Stimulated activated CD4-positive, alpha-beta T cell treated with anti-CD3 and anti-CD28 coated beads, TNF-alpha, amount 100 ng/mL, for 4 hours (primary cell): ENCODE results near the gene SVOP.
"Not testable (repeated sequence)": the region's sequence is repeated elsewhere in the genome, so short reads cannot be mapped to it uniquely, and the experiment has no call there.

ENCODE experiments used
- DNase-seq, 3 experiments: peaks; one replicate each; pipeline ENCODE4 v3.0.0-alpha.2; 2020; ENCODE audit warnings: low read depth in 3 of 3

SVOP gene

GRCh38 chr12:109020796-109021380 lies at the start of gene SVOP:
Gene SVOP (minus strand): TSS chr12:109021068. CDS start chr12:109020868, 200 bp downstream.
- peak in 1 of 3 experiments; percentile 20 for DNase-seq

GRCh38 chr12:109069307-109070271 lies 48.7 kb upstream of the SVOP start:
- DNase-seq, result no peak

- DNase-seq, result no peak
These were observed 45.0 kb upstream of the SVOP start for GRCh38 chr12:109065853-109066193.

- no peak for DNase-seq
These were observed 44.4 kb upstream of the SVOP start for GRCh38 chr12:109065154-109065852.

- no peak for DNase-seq
These were observed 43.3 kb upstream of the SVOP start for GRCh38 chr12:109064143-109064542.

GRCh38 chr12:109058773-109059172 lies 37.9 kb upstream of the SVOP start:
- no peak for DNase-seq

- DNase-seq, result no peak
These were observed 36.5 kb upstream of the SVOP start for GRCh38 chr12:109057376-109057775.

GRCh38 chr12:109056891-109057290 lies 36.0 kb upstream of the SVOP start:
- no peak for DNase-seq

- no peak for DNase-seq
These were observed 33.7 kb upstream of the SVOP start for GRCh38 chr12:109054520-109054919.

GRCh38 chr12:109054124-109054513 lies 33.3 kb upstream of the SVOP start:
- not testable (repeated sequence) for DNase-seq

GRCh38 chr12:109053382-109054123 lies 32.7 kb upstream of the SVOP start:
- peak; percentile 2 to 11 (median 10) for DNase-seq

- peak; percentile 65 to 70 (median 68) for DNase-seq
These were observed 31.8 kb upstream of the SVOP start, which contains the start of gene USP30 for GRCh38 chr12:109052414-109053323. Gene USP30 (plus strand): TSS chr12:109052576. CDS start chr12:109052679, 103 bp downstream.

GRCh38 chr12:109052097-109052413 lies 31.2 kb upstream of the SVOP start:
- DNase-seq, result no peak

GRCh38 chr12:109049794-109050193 lies 28.9 kb upstream of the SVOP start:
- DNase-seq, result not testable (repeated sequence)

GRCh38 chr12:109048706-109049105 lies 27.8 kb upstream of the SVOP start:
- DNase-seq, result not testable (repeated sequence)

GRCh38 chr12:109047081-109047805 lies 26.4 kb upstream of the SVOP start:
- DNase-seq, result no peak

GRCh38 chr12:109044241-109044640 lies 23.4 kb upstream of the SVOP start:
- no peak for DNase-seq

GRCh38 chr12:109036975-109037374 lies 16.1 kb upstream of the SVOP start:
- no peak for DNase-seq

GRCh38 chr12:109033239-109034196 lies 12.7 kb upstream of the SVOP start:
- no peak for DNase-seq
